Activated CD8-positive, alpha-beta T cell treated with anti-CD3 and anti-CD28 coated beads for 36 hours (primary cell): Measurements from ENCODE around the gene KHDRBS1. TPM values are rescaled to one million over a fixed set of nuclear protein-coding genes. Genes with fewer than 3 reads are reported as not detected.
"Not testable (repeated sequence)": the region's sequence is repeated elsewhere in the genome, so short reads cannot be mapped to it uniquely, and the experiment has no call there.

Experiments used
- ATAC-seq: fragments of 200-7000 bp; cut with Tn5 transposase; one replicate; pipeline ENCODE4 v1.10.0; 2021; ENCODE audit warnings: mild to moderate bottlenecking, moderate library complexity
- CTCF ChIA-PET: fragments of 350-600 bp; sonication (Branson Sonifier 250); formaldehyde crosslinking; loops from one replicate; lab custom pipeline; 2021; ENCODE audit warnings: antibody characterized with exemption; lab: Charles Lee
- POLR2A ChIA-PET: fragments of 350-600 bp; sonication (Branson Sonifier 250); formaldehyde crosslinking; loops from one replicate; lab custom pipeline; 2021; ENCODE audit warnings: antibody characterized with exemption; lab: Charles Lee
- DNase-seq: peaks from one replicate; pipeline ENCODE4 v3.0.0-alpha.2; 2020
- H3K27ac Mint-ChIP-seq: one replicate; pipeline ENCODE4 v1.8.0; 2021; ENCODE audit warnings: mild to moderate bottlenecking, mixed read lengths
- H3K27me3 Mint-ChIP-seq: one replicate; pipeline ENCODE4 v1.8.0; 2021; ENCODE audit warnings: mixed read lengths
- H3K36me3 Mint-ChIP-seq: one replicate; pipeline ENCODE4 v1.8.0; 2021; ENCODE audit warnings: low read depth, mixed read lengths
- H3K4me1 Mint-ChIP-seq: one replicate; pipeline ENCODE4 v1.8.0; 2021; ENCODE audit warnings: low read depth, mixed read lengths
- H3K4me3 Mint-ChIP-seq: one replicate; pipeline ENCODE4 v1.8.0; 2021; ENCODE audit warnings: mild to moderate bottlenecking, moderate library complexity, mixed read lengths
- H3K9me3 Mint-ChIP-seq: one replicate; pipeline ENCODE4 v1.8.0; 2021; ENCODE audit warnings: mixed read lengths
- intact Hi-C: fragments of 100-400 bp; cut with micrococcal nuclease; formaldehyde crosslinking; loops from one replicate; pipeline ENCODE4 v1.10.0; 2022
- total RNA-seq, 2 experiments: library from RNA; stranded (reverse); gene quantifications; one replicate each; pipeline ENCODE4 v1.2.3, GENCODE V29; 2021
- TF ChIP-seq, protein P1 (sequence below): fragments of 200-600 bp; IDR thresholded peaks from one replicate; pipeline ENCODE4 v1.8.0; 2022; ENCODE audit warnings: antibody characterized with exemption, mild to moderate bottlenecking

KHDRBS1 gene
- total RNA-seq, 2 experiments from 2014 or later, result 201 to 203 TPM

DNA sequence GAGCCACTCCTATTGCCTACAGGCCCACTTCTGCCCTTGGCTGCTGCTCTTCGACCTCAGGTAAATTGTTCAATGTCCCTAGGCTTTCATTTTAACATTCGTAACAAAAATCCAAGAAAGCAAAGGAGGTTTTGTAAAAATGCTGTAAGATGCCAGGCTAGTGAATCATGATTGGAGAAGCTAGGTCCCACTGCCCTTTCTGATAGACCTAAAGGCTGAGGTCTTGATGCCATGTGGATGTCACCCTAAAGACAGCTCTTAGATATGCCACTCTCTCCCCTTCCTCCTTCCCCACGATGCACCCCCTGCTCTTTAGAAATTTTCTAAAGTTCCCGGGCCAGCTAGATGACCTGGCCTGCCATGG is 49.2 kb downstream of the KHDRBS1 start:
- Mint-ChIP-seq H3K4me1 (peaks cover 15% of the 10 kb centered on the region), H3K9me3 (no peaks in the 10 kb centered on the region), H3K27ac (peak overlapping the region; percentile 68), H3K36me3 (peaks cover 19% of the 10 kb centered on the region), H3K27me3 (no peaks in the 10 kb centered on the region), H3K4me3 (no peak overlapping the region)
- ChIA-PET POLR2A (interaction anchor here (0.6 to 1.3 kb wide), 5 partner anchors 9 to 834 kb away, joined by 3 to 8 read pairs (median 3); partner anchors contain the start of genes KPNA6 and TMEM39B), CTCF (interaction anchor here (0.6 to 2.2 kb wide), 22 partner anchors 9 to 323 kb away, joined by 3 to 17 read pairs (median 4); partner anchors contain the start of genes KPNA6, SPOCD1 and TMEM39B)
- ATAC-seq, result no peak
- TF ChIP-seq, protein P1, sequence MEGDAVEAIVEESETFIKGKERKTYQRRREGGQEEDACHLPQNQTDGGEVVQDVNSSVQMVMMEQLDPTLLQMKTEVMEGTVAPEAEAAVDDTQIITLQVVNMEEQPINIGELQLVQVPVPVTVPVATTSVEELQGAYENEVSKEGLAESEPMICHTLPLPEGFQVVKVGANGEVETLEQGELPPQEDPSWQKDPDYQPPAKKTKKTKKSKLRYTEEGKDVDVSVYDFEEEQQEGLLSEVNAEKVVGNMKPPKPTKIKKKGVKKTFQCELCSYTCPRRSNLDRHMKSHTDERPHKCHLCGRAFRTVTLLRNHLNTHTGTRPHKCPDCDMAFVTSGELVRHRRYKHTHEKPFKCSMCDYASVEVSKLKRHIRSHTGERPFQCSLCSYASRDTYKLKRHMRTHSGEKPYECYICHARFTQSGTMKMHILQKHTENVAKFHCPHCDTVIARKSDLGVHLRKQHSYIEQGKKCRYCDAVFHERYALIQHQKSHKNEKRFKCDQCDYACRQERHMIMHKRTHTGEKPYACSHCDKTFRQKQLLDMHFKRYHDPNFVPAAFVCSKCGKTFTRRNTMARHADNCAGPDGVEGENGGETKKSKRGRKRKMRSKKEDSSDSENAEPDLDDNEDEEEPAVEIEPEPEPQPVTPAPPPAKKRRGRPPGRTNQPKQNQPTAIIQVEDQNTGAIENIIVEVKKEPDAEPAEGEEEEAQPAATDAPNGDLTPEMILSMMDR, result no peak
- no peak for DNase-seq
- intact Hi-C loops, result no loop called here

DNA sequence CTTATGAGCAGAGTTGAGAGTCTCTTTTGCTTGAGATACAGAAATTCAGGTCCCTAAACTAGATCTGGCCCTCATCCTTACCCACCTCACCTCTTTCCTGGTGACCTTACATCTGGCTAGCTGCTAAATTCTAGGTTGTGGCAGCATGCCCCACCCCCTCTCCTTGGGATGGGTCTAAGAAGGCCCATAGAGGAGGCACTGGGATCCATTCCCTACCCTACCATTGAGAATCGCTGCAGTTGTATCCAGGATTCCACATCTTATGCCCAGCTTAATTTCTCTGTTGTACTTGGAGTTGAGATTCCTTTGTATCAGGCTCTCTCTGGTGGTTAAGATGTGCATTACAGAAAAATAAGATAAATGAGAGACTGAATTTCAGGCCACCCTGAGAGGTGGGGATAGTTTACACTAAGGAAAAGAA is 49.6 kb downstream of the KHDRBS1 start:
- ChIA-PET POLR2A (interaction anchor here (0.8 to 1.3 kb wide), 4 partner anchors 9 to 45 kb away, joined by 3 to 8 read pairs (median 5); partner anchors contain the start of genes KPNA6 and TMEM39B), CTCF (interaction anchor here (0.6 to 2.2 kb wide), 22 partner anchors 9 to 323 kb away, joined by 3 to 17 read pairs (median 4); partner anchors contain the start of genes KPNA6, SPOCD1 and TMEM39B)
- H3K4me3 Mint-ChIP-seq, result no peak overlapping the region
- H3K27me3 Mint-ChIP-seq, result no peaks in the 10 kb centered on the region
- ATAC-seq, result peak; percentile 67
- H3K27ac Mint-ChIP-seq, result peak overlapping the region; percentile 68
- no peak for DNase-seq
- H3K36me3 Mint-ChIP-seq, result peaks cover 17% of the 10 kb centered on the region
- H3K9me3 Mint-ChIP-seq, result no peaks in the 10 kb centered on the region
- intact Hi-C loops, result no loop called here
- TF ChIP-seq, protein P1, result peak; percentile 66
- peaks cover 15% of the 10 kb centered on the region for H3K4me1 Mint-ChIP-seq

GRCh38 chr1:32065613-32066488 is 52.2 kb downstream of the KHDRBS1 start:
- H3K4me1 Mint-ChIP-seq, result peaks cover 15% of the 10 kb centered on the region
- H3K27ac Mint-ChIP-seq, H3K27me3 Mint-ChIP-seq, DNase-seq, H3K36me3 Mint-ChIP-seq, H3K9me3 Mint-ChIP-seq, intact Hi-C loops, H3K4me3 Mint-ChIP-seq: not testable (repeated sequence)
- CTCF ChIA-PET, result interaction anchor here (1.1 to 1.2 kb wide), 3 partner anchors 10 to 63 kb away, joined by 3 read pairs; no protein-coding TSS in a partner anchor
- POLR2A ChIA-PET, result interaction anchor here (0.7 kb wide), 2 partner anchors 17 to 127 kb away, joined by 3 read pairs; no protein-coding TSS in a partner anchor
- peak; percentile 29 for ATAC-seq

- DNase-seq, result no peak
- TF ChIP-seq, protein P1, result no peak
- Mint-ChIP-seq H3K4me1 (peaks cover 15% of the 10 kb centered on the region), H3K9me3 (no peaks in the 10 kb centered on the region), H3K27ac (no peak overlapping the region), H3K27me3 (no peaks in the 10 kb centered on the region), H3K36me3 (peaks cover 6% of the 10 kb centered on the region), H3K4me3 (no peak overlapping the region)
- peak; percentile 43 for ATAC-seq
- ChIA-PET POLR2A (interaction anchor here (0.6 to 0.7 kb wide), 2 partner anchors 13 to 18 kb away, joined by 3 read pairs; no protein-coding TSS in a partner anchor), CTCF (interaction anchor here (1.1 to 1.3 kb wide), 4 partner anchors 10 to 277 kb away, joined by 3 read pairs; no protein-coding TSS in a partner anchor)
- intact Hi-C loops, result no loop called here
Measured at GRCh38 chr1:32066489-32066873, 52.8 kb downstream of the KHDRBS1 start.

DNA sequence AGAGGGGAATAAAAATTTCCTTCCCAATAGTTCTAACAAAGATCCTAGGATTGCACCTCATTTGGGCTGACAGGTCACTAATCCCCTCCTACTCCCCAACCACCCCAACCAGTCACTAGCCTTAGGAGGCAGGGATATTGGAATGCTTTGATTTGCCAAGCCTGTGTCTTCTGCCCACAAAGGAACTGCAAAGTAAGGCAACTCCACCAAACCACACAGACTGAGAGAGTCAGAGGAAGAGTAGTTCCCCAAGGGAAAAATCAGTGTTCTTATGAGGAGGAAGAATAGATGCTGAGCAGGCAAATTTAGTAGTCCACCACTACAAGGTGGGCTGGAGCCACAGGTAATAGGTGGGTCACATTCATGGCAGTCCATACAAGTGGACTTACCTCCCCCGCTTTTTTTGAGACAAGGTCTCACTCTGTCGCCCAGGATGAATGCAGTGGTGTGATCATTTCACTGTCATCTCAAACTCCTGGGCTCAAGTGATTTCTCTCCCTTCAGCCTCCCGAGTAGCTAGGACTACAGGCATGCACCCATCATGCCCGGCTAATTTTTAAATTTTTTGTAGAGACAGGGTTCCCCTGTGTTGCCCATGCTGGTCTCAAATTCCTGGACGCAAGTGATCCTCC is 55.4 kb downstream of the KHDRBS1 start:
- H3K27ac Mint-ChIP-seq, result no peak overlapping the region

More for the DNA sequence above, 55.4 kb downstream of the KHDRBS1 start:
- H3K9me3 Mint-ChIP-seq, result no peaks in the 10 kb centered on the region
- H3K27me3 Mint-ChIP-seq, result no peaks in the 10 kb centered on the region
- intact Hi-C loops, result no loop called here
- no peak overlapping the region for H3K4me3 Mint-ChIP-seq
- ATAC-seq, result no peak
- CTCF ChIA-PET, result no interaction called here
- no peaks in the 10 kb centered on the region for H3K36me3 Mint-ChIP-seq
- POLR2A ChIA-PET, result no interaction called here
- peaks cover 26% of the 10 kb centered on the region for H3K4me1 Mint-ChIP-seq
- TF ChIP-seq, protein P1, result no peak
- no peak for DNase-seq
